ENCODE results near the gene TINAGL1. TPM values are rescaled to one million over a fixed set of nuclear protein-coding genes. Genes with fewer than 3 reads are reported as not detected.

The TINAGL1 gene
- total and polyA plus RNA-seq, 2 donors (not counting 3 experiments of a cell fraction or from before 2014, with no cell fraction given) = 312 to 477 TPM

GRCh38 chr1:31531177-31531999 lies 44.9 kb upstream of the TINAGL1 start:
- FAIRE-seq (no peak), DNase-seq (ENCODE audit: low read depth, low spot score) (peak; percentile 34)
- ChIA-PET POLR2A (no interaction called here), CTCF (interaction anchor here (0.5 to 2.2 kb wide), 5 partner anchors 9 to 219 kb away, joined by 3 to 6 read pairs (median 3); no protein-coding TSS in a partner anchor)
- H3K9me3 ChIP-seq (replicated peaks; ENCODE audit: control insufficient read depth, insufficient read depth, low read length) = no peaks in the 10 kb centered on the region
- BruUV-seq (replicated peaks) = no TSS peak
- H3K27ac ChIP-seq (ENCODE audit: insufficient read depth, low read depth, low read length) = no peak overlapping the region
- intact Hi-C loops (cut with micrococcal nuclease) (no loop called here), dilution Hi-C loops (cut with MboI; ENCODE audit: extremely low pct_ligation_motif_present, low sequenced_read_pairs) (no loop called here)
- no peak overlapping the region for H3K4me2 ChIP-seq (ENCODE audit: insufficient read depth, low read length)
- H4K20me1 ChIP-seq (replicated peaks; ENCODE audit: control insufficient read depth, extremely low read depth, insufficient read depth, low read length) = no peaks in the 10 kb centered on the region
- no peak overlapping the region for H3K4me3 ChIP-seq (replicated peaks in 1 of 3; ENCODE audit: insufficient read depth in 1 of 3, low read depth in 1 of 3, low read length in 3 of 3)
- no peaks in the 10 kb centered on the region for H3K4me1 ChIP-seq (ENCODE audit: control insufficient read depth, extremely low read depth, insufficient read depth, low read length)
- H3K79me2 ChIP-seq (ENCODE audit: control insufficient read depth, insufficient read depth, low read length) = no peaks in the 10 kb centered on the region
- H3K36me3 ChIP-seq (ENCODE audit: control insufficient read depth in 2 of 2, extremely low read depth in 1 of 2, insufficient read depth in 2 of 2, low read length in 2 of 2) = no peaks in the 10 kb centered on the region
- TF ChIP-seq CTCF (IDR thresholded peaks at IDR 0.05; ENCODE audit: extremely low read depth in 1 of 2, insufficient read depth in 1 of 2, low read depth in 1 of 2, low read length in 2 of 2) (no peak), MAX (IDR thresholded peaks at IDR 0.05; ENCODE audit: insufficient read depth, insufficient read length) (no peak), POLR2A (IDR thresholded peaks at IDR 0.05; ENCODE audit: low read depth, low read length) (no peak), GATA2 (IDR thresholded peaks at IDR 0.05; ENCODE audit: insufficient read depth, insufficient read length, low read depth, low read length) (no peak), FOS (IDR thresholded peaks at IDR 0.05; ENCODE audit: borderline replicate concordance, insufficient read depth, low read length) (no peak), EZH2 (IDR thresholded peaks at IDR 0.05; ENCODE audit: borderline replicate concordance, low read depth, low read length, severe bottlenecking) (no peak)
- peaks cover 8 to 25% of the 10 kb centered on the region in 2 experiments for H3K27me3 ChIP-seq (ENCODE audit: control insufficient read depth in 2 of 2, insufficient read depth in 2 of 2, low read length in 2 of 2)
- H3K9me1 ChIP-seq (replicated peaks; ENCODE audit: control insufficient read depth, extremely low read depth, insufficient read depth, low read length) = no peaks in the 10 kb centered on the region
- no peak overlapping the region for H2AFZ ChIP-seq (ENCODE audit: low read depth, low read length)
- no peak overlapping the region for H3K9ac ChIP-seq (replicated peaks; ENCODE audit: extremely low read depth, insufficient read depth, low read length)

All from endothelial cell of umbilical vein (primary cell).